ENCODE results near the gene TMC7.
A peak's percentile ranks its signal among the peaks of the same experiment; 100 is the strongest.

Gene TMC7

GRCh38 chr16:19090916-19091315 lies 107.2 kb downstream of the TMC7 start:
- no peak for DNase-seq (ENCODE audit: low read depth)

- DNase-seq (ENCODE audit: low read depth) = no peak
These were observed 109.1 kb downstream of the TMC7 start for GRCh38 chr16:19092653-19093410.

- no peak for DNase-seq (ENCODE audit: low read depth)
These were observed 110.2 kb downstream of the TMC7 start for GRCh38 chr16:19093631-19094541.

- DNase-seq (ENCODE audit: low read depth) = peak; percentile 30
These were observed 111.0 kb downstream of the TMC7 start for GRCh38 chr16:19094542-19095365.

GRCh38 chr16:19095654-19096053 lies 111.9 kb downstream of the TMC7 start:
- peak; percentile 68 for DNase-seq (ENCODE audit: low read depth)

- DNase-seq (ENCODE audit: low read depth) = no peak
These were observed 114.4 kb downstream of the TMC7 start for GRCh38 chr16:19098173-19098572.

GRCh38 chr16:19102187-19102872 lies 118.6 kb downstream of the TMC7 start:
- peak; percentile 56 for DNase-seq (ENCODE audit: low read depth)

GRCh38 chr16:19104607-19105006 lies 120.9 kb downstream of the TMC7 start:
- DNase-seq (ENCODE audit: low read depth) = no peak

GRCh38 chr16:19105131-19105530 lies 121.4 kb downstream of the TMC7 start:
- no peak for DNase-seq (ENCODE audit: low read depth)

- no peak for DNase-seq (ENCODE audit: low read depth)
These were observed 122.3 kb downstream of the TMC7 start for GRCh38 chr16:19105891-19106624.

GRCh38 chr16:19106625-19107020 lies 122.9 kb downstream of the TMC7 start:
- no peak for DNase-seq (ENCODE audit: low read depth)

- DNase-seq (ENCODE audit: low read depth) = no peak
These were observed 124.9 kb downstream of the TMC7 start for GRCh38 chr16:19108409-19109287.

- no peak for DNase-seq (ENCODE audit: low read depth)
These were observed 125.5 kb downstream of the TMC7 start for GRCh38 chr16:19109288-19109664.

- no peak for DNase-seq (ENCODE audit: low read depth)
These were observed 127.0 kb downstream of the TMC7 start for GRCh38 chr16:19110537-19111360.

GRCh38 chr16:19112099-19112407 lies 128.3 kb downstream of the TMC7 start:
- DNase-seq (ENCODE audit: low read depth) = no peak
